Limb (tissue), 2 donors: Measurements from ENCODE around the gene GAS2L1.

Source experiments
- DNase-seq, 2 donors: peaks; one replicate each; pipeline ENCODE4 v3.0.0-alpha.2; 2016; ENCODE audit errors: extremely low spot score in 2 of 2

GAS2L1 gene

DNA sequence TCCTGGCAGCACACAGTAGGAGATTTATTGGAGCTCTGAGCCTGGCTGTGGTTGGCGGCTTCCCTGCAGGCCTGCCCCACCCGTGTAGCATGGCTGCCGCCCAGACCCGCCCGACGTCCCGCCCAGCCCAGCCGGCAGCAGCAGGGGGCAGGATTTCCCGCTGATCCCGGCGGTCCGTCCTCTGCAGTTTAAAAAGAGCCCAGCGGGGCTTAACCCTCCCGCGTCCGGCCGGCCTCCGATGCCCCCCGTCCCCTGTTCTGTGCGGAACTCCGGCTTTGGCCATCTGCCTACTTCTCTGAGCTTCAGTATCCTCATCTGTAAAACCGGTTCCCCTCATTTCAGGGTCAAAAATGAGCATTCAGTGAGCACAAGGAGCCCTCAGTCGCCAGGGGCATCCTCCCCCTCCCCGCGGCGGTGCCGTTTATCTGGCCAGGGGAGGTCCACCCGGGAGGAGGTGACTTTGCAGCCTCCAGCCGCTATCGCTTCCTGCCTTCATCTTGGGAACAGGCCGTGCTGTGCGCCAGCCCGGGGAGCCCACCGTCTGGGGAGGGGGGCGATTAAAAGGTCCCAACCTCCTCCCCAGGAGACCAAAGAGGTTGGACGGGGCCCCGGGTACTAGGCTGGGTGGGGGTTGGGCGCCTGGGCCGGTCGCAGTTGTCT lies at the start of gene GAS2L1:
Gene GAS2L1, plus strand, starts transcription at position 476 of the 660 bp plus-strand sequence. CDS start 1,456 bp downstream, outside the sequence.
- peak; percentile 82 to 89 for DNase-seq

DNA sequence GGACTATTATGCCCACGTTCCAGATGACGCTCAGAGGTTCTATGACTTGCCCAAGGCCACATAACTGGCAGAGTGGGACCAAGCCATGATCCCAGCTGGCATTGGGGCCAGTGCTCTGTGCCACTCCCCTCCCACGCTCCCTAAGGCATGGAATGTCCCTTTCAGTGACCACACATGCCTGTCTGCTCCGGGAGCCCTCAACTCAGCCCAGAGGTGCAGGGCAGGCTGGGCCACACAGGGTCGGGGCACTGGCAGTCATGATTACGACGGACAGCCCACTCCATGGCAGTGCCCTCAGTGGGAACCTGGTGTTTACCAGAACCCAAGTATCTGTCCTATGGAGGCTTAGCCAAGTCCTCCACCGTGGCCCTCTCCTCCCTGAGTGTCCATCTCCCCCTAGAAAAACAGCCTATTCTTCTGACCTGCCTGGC lies 48.7 kb upstream of the GAS2L1 start:
- DNase-seq: no peak

DNA sequence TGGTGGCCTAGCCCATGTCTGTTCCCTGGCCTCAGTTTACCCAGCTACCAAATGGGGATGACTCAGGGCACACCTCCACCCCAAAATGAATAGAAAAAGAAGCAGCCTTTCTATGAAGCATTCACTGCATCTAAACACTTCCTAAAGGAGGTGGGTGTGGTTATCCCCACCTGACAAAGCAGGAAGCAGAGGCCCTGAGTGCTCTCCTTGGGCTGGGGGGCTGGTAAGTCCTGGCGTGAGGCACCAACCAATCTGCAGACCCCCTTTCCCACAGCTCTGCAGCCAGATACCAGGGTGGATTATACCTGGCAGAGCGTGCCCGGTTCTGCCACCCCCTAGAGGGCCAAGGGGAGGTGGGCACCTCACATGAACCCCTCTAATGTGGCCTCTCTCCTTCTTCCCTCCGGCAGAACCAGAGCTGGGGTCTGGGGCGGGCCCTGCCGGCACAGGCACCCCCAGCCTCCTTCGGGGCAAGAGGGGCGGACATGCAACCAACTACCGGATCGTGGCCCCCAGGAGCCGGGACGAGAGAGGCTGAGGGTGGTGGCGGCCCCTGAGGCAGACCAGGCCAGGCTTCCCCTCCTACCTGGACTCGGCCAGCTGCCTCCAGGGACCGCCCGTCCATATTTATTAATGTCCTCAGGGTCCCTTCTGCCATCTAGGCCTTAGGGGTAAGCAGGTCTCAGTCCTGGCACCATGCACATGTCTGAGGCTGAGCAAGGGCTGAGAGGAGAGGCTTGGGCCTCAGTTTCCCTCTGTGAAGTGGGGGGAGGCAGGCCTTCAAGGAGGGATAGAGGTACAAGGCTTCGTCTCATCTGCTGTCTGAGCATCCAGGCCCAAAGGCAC lies 47.8 kb upstream of the GAS2L1 start:
- DNase-seq: no peak

DNA sequence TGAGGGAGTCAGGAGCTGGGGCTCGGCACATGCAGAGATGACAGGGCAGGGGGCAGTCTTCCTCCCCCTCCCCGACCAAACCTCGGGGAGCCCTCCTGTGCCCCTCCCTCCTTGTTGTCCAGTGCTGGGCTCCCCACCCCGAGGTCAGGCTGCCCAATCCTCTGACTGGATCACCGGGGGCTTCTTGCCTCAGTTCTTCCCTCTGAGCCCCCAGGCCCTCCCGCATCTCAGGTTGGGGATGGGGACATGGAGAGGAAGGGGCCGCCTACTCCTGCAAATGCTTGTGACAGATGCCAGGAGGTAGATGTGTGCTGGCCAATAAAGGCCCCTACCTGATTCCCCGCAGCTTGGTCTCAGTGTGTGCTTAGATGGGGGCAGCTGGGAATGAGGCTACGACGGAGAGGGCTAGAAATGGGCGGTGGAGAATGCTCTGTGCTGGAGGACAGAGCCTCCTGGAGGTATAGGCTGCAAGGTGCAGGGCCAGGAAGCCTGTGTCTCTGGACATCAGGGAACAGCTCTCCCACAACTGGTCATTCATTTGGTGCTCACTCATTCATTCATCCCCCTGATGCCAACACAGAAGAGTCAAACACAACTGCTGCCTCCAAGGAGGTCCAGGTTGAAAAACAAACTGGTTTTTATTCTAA lies 47.1 kb upstream of the GAS2L1 start:
- no peak for DNase-seq

DNA sequence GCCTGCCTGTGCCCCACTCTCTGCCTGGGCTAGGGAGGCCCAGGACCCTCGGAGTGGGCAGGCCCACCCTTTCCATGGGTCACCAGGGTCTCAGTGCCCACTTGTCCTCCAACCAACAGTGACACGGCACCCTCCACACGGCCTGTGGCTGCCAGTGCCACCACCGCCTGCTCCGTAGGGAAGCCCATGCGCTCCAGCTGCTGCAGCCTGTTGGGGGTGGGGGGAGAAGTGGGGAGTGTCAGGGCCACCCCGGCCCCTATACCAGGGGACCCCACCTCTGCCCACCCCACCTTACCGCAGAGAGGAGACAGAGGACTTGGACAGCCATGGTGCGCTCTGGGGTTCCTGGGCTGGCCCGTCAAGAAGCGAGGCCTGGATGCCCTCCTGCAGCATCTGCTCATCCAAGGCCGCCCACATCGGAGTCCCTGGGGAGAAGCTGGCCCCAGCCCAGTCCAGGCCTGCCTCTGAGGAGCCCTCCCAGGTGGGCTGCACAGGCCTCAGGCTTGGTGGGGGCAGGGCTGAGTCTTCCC lies 46.4 kb upstream of the GAS2L1 start:
- DNase-seq: no peak

DNA sequence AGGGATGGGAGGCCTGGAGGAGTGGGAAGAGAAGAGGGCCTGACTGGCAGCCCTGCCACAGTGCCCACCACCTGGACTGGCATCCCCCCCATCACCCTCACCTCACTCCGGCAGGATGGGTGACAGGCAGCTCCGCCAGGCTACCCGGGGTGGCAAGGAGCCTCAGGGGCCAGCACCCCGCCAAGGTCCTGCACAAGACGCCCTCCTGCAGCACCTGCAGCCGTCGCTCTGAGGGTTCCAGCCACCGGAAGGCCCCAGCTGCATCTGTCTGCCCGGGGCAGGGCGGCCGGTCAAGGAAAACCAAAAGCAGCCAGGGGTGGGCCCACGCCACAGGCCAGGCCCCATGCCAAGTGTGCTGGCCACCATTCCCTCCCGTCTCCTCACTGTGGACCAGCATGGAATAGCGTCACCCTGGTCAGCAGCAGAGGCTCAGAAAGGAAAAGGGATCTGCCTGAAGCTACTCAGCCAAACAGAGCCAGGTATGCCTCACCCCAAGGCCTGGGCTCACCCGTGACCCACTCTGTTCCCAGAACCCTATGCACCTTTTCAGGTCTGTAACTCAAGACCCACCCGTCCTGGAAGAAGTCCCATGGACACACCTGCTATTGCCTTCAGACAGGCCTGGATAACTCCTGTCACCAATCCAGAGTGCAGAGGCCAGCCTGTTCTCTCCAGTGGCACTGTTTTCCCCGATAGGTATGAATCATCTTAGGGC lies 45.7 kb upstream of the GAS2L1 start:
- no peak for DNase-seq

DNA sequence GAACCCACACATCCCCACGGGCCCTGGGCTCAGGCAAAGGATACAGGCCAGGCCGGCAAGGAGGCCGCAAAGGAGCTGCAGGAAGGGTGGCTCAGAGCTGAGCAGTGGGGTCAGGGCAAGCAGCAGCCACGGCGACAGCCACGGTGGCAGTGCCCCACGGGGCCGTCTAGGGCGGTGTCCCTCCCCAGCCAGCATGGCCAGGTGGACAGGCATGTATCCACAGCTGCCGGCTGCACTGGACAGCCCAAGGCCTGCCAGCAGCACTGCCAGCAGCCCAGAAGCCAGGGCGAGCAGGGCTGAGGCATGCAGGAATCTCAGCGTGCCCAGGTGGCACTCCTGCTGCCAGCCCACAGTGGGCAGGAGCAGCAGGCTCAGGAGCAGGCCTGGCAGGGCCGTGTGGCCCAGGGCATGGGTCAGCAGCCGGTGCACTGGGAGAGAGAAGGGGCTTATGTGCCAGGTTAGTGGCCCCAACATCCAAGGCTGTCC lies 42.6 kb upstream of the GAS2L1 start:
- no peak for DNase-seq

DNA sequence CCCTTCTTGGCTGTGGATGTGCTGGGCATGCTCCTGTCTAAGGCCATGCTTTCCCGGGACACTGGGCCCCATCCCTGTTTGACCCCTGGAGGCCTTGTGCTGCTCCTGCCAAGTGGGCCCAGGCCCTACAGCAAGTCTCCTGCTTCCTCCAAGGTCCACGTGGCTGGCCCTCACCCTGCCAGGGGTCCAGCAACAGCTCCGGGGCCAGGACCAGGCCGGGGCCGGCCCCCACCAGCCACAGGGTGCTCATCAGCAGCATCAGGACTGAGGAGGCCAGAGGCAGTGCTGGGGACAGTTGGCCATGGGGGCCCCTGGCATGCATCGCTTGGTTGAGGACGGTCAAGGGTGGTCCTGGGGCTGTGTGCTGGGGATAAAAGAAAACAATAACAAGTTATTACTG lies 41.1 kb upstream of the GAS2L1 start:
- no peak for DNase-seq

DNA sequence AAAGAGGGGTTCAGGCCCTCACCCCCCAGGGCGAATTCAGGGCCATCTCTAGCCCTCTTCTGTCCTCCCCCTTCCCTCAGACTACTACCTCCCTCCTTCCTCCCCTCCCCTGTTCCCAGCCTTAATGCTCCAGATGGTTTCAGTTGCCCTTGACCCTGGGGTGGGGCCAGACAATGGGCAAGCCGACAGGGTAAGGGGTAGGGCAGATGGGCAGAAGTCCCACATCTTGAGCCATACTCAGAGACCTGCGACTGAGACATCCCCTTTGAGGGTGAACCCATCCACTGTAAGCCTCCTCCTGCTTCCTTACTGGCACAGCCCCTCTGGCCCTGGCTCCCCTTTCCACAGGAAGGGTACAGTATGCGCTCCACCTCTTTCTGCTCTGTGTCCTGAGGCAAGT lies 40.5 kb upstream of the GAS2L1 start:
- DNase-seq: no peak

DNA sequence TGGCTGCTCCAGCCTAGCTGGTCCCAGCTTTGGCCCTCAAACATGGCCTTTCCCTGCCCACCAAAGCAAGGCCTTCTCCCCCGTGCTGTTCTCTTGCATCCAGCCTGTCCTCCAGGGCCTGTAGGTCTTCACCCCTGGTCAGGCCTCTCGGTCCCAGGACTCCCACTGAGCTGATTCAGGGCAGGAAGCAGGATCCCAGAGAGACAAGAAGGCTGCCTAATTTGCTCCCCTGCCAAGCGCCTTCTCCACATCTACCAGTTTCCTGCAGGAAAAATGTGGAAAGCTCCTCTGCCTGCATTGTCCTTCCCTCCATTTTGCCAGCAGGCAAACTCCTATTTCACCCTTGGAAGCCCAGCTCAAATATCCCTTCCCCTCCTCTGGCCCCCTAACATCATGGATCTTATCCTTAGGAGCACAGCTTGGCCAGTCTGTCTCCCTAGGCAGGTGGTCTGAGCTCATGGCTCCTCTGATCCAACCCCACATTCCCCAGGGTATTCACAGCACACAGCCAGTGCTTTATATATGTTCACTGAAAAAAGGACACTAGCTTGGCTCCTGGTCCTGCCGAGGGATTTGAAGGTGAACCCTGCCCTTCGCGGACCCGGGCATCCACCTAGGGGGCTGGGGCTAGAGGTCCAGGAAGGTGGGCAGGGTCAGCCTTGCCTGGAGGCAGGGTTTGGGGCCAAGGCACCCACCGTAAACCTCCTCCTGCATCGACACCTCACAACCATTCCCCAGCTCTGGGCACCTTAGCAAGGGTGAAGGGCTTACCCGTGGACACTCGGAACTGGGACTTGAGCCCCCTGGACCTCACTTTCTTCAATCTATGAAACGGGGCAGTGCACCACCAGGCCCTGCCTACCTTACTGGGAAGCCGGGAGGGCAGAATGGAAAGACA lies 39.6 kb upstream of the GAS2L1 start:
- DNase-seq: no peak

DNA sequence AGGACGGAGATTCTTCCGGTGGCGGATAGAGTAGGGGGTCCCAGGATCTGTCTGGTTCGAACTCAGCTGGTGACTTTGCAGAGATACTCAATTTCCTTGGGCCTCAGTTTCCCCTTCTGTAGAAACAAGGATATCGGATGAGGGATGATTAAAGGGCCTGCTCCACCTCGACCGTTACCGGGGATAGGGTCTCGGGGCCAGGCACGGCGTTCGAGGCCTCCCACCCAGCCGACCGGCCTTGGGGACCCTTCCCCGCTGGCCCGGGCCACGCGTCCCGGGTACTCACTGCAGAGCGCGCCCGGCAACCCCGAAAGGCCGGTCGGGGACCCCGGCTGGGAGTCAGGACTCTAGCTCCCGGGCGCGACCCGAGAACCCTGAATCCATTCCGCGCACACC lies 39.0 kb upstream of the GAS2L1 start:
- no peak for DNase-seq

DNA sequence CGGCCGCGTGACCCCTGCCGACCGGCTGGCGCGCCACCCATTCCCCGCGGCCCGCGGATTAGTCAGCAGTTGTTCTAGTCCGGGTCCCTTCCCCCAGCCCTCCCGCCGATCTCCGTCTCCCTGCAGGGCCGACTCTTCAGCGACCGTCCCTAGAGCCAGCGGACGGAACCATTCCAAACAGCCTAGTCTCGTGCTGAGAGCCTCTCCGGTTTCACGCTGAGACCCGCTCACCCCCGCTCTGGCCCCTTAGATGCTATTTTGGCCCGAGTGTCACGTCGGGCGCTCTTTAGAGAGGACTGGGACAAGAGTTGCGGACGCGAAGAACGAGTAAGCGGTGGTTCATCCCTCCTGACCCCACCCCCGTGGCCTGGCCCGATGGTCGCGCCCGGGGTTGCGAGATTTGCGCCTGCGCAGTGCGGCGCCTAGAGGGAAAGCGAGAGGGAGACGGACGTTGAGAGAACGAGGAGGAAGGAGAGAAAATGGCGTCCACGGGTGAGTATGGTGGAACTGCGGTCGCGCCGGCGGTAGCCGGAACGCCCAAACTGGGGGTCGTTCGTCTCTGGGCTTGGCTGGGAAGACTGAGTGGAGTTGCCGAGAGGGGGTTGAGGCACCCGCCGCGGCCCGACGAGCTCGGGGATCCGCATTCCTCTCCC lies 38.5 kb upstream of the GAS2L1 start, which contains the start of the genes EWSR1 and RHBDD3:
Gene EWSR1, plus strand, starts transcription at position 411 of the 653 bp plus-strand sequence. Its CDS starts 69 bp downstream, at position 480.
Gene RHBDD3, minus strand, starts transcription at position 124 of the 653 bp plus-strand sequence. CDS start 2,355 bp downstream, outside the sequence.
- peak; percentile 94 to 99 for DNase-seq

DNA sequence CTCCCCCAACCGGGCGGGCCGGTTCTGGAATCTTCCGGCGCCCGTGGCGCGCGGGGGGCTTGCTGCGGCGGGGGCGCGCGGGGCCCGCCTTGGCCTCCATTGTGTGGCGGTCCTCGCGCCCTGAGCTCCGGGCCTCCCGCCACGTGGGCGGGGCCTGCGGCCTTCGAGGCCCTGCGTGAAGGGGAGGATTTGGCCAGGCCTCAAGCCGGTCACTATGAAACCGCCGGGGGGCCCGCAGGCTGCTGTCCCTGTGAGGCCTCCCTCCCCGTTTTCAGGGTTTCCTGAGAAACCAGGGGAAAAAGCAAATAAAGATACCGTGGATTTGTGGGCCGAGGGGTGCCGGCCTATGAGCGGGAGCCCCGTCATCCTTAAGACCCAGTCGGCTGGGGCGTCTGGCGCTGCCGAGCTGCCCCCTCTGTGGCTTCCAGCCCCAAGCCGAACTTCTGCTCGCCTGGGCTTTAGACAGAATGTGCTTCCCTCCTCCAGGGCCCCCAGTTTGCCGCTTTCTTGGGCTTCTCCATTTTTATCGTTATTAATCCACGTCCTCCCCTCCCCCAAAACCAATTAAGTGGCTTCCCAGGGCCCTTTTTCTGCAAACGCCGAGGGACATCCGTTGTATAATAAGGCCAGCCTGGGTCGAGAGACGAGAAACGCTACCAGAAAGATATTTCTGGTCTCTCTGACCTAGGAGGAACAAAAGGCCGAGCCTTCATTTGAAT lies 37.8 kb upstream of the GAS2L1 start:
- DNase-seq: peak; percentile 68 to 83

DNA sequence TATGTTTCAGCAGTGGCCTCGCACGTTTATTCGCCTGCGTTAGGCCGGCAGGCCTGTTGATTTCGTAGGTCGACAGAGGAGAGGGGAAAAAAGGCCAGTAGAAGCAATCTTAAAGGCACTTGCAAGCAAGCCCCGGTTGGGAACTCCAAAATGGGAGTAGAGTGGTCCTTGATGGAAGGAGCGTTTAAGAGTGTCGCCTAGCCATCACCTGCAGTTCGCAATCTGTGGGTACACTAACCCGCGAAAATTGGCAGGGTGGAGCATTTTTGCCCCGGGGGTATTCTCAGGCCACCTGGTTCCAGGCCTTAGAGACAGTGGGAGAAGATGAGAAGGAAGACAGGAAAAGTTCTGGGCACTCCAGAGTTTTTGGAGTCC lies 37.2 kb upstream of the GAS2L1 start:
- DNase-seq: no peak

DNA sequence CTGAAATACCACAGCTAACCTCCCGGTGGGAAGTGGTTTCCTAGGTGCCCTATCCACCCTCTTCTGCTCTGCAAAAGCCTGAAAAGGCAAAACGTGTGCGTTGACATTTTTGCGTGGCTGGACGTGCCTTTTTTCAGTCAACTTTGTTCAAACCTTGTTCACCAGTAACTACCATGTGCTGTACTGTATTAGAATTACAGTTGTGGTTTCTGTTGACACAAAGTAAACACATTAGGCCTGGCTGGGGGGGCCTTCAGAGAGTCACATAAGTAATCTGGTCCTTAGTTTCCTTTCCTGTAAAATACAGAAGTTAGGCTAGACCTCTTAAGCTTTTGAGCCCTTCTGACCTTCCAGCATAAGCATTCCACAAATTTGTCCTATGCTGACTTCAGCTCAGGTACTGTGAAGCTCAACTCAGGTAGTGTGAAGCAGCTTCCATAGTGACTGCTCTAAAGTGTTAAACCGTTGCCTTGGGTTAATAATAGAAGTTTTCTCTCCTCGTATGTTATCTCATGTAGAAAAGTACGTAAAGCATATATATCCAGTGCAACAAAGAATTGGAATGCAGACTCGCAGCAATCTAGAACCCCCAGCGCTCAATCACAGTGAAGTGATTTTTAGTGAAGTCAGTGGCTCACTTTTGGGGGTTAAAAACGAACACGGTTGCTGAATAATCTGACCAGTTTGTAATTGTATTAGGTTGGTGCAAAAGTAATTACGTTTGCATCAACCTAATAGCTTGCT lies 36.5 kb upstream of the GAS2L1 start:
- no peak for DNase-seq

DNA sequence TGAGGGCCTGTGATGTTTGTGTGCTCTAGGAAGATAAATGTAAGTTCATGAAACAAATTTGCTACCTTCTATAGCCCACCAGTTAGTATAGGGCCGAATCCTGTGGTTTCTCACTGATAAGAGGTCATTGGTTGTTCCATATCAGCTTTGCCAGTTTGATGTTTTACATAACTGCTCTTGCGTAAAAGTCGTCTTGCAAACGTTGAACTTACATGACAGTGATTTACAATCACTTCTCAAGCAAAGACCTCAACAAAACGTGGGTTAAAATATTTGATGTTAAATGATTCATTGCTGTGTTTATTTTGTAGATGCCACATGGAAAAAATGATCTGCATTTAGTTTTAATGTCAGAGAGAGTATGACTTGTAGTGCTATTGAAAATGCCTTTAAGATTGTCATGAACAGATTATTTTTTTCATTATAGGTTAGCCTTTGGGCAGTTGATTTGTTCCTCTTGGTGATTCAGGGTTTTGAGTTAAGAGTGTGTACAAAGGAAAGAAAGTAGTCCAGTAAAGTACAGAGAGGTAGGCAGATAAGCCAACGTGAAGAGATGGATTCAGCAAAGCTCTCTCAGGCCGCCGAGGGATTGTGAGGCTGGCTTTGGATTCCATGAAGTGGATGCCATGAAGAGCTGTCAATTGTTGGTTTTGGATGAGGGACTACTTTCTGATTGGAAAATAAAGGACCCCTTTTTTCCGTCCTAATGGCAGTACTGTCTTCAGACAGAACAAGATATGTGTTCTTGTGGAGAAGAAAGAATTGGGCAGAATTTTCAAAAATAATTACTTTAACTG lies 35.8 kb upstream of the GAS2L1 start:
- no peak for DNase-seq

DNA sequence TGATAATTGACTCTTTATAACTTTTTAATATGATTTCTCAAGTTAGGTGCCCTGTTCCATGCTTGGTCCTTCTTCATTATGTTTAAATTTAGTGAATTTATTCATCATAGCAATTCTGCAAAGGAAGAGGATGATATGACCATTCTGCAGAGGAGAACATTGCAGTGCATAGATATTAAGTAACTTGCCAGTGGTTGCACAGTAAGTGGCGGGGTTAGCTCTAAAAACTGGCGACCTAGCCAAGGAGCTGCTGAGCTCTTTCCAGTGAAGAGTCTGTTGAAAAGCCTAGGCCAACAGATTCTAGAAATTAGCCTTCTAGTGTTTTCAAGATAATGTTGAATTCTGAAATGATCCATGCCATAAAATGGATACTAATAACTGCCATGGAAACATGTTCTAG lies 33.8 kb upstream of the GAS2L1 start:
- DNase-seq: no peak
